DMS79 treated with DMSO at 0.1 percent for 48 hours (cell line): ENCODE measurements around the gene LIPC.

Experiments used
- DNase-seq: peaks from one replicate; lab custom pipeline; 2025; lab: John Stamatoyannopoulos, UW

LIPC gene

GRCh38 chr15:58554758-58555157 lies 123.0 kb downstream of the LIPC start:
- no peak for DNase-seq

DNA sequence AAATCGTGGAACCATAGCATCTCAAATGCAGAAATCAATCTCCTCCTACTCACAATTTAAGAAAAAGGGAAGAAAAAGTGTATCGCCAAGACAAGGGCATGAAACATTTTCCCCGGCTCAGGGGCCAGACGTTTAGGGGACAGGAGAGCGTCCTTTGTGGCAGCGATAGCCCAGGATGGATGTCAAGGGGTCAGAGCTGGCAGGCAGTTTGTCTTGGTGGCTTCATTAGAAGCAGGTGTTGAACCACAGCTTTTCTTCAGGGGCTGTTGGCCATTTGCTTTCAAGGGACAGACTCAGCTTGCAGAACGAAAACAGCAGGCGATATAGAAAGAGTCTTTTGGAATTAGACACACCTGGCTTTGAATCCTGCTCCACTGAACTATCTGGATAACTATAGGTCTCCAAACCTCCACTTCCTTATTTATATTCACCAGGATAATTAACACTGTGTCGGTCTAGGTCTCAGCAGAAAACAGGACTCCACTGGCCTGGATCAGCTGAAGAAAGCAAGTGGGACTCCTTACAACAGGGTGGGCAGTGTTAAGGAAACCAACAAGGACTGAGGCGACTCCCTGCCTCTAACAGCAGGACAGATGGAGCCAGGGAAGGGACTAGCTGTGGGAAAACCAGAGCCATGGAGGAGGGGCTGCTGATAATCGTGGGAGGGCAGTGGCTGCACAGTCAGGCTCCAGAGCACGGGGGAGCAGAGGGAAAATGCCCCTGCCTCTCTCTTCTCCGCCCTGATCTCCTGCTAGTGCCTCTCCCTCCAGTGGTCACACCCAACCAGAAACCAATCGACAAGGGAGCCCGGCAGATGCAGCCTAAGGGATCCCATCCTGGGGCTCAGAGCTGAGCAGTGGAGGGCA lies 123.6 kb downstream of the LIPC start:
- no peak for DNase-seq

- no peak for DNase-seq
Observed at GRCh38 chr15:58556028-58556361, 124.2 kb downstream of the LIPC start.

DNA sequence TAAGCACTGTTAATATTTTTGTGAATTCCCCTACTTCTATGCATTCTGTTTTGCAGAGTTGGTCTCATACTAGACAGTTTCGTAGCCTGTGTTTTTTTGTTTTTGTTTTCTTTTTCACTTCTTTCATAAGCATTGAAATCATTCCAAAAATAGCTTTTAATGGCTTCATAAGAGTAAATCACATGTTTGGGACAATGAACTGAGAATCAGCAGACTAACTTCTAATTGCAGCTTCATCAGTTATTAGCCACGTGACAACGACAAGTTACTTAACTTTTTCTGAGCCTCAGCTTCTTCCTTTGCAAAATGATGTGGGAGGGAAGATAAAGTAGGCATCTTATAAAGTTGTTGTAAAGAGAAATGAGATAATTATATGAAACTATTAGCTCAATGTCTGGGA lies 124.8 kb downstream of the LIPC start:
- no peak for DNase-seq

- DNase-seq = no peak
Observed at GRCh38 chr15:58558777-58559176, 127.0 kb downstream of the LIPC start.

DNA sequence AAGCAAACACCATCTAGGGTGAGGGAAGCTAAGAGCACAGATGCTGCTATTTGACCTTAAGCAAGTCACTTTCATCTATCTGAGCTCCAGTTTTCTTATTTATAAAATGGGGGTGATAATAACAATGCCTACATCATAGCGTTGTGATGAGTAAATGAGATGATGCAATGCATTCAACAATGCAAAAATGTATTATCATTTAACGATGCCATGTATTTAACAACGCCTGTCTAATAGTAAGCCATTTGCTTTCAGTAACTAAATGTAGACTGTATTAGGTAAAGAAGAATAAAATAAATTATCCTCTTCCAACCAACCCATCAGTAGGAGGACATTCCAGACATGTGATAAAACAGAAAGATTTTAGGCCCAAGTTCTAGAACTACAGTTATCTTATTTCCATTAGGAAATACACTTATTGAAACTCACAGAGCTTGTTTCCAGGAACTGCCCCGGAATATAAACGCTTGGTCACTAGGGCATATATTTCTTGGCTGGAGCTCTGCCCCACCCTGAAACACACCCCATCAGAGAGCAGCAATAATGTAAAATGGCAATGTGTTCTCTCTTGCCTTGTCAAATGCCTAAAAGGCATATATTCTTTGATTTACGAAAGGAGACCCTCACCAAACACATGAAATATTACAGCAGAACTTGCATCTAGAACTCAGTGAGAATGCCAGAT lies 128.3 kb downstream of the LIPC start:
- no peak for DNase-seq

DNA sequence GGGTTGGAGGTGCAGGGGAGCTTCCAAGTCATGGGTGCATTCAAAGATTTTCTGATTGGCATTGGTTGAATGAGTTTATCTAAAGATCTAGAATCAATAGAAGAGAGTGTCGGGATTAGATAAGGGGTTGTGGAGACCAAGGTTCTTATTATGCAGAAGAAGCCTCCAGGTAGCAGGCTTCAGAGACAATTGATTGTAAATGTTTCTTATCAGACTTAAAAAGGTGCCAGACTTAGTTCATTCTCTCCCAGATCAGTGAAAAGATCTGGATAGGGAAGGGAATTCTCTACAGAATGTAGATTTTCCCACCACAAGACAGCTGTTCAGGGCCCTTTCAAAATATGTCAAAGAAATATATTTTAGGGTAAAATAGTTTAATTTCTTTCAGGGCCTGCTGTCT lies 129.5 kb downstream of the LIPC start:
- DNase-seq = no peak

DNA sequence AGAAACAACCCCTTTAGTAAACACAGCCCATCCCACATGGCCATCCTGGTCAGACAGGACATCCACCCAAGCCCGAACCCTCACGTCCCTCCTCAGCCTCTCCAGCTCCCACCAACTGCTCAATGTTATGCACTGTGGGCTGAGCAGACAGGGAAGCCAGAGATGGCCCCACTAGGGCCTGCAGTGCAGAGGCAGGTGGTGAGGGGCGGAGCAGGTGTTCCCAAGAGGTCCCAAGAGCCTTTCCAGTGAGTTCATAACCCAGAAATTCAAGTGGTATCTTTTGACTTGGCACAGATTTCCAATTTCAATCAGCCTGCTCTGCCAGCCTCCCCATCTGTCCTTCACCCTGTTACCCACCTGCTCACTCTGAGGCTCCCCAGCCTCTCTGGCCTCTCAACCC lies 130.3 kb downstream of the LIPC start:
- peak; percentile 68 for DNase-seq

DNA sequence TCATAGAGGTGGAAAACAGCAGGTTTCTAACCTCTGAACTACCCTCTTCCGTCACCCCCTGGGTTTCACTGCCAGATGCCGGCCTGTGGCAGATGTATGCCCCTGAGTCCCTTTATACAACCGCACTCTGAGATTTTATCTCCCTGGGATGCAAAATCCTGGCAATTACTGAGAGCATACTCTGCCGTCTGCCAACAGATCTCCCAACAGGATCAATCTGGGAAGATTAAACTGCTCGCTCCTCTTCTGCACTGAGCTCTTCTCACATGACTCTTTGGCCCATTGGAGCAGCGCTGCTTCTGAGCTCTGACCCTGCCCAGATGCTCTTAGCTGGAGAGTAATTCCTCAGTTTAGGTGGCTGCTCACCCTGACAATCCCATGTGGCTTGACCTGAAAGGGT lies 133.2 kb downstream of the LIPC start:
- no peak for DNase-seq

DNA sequence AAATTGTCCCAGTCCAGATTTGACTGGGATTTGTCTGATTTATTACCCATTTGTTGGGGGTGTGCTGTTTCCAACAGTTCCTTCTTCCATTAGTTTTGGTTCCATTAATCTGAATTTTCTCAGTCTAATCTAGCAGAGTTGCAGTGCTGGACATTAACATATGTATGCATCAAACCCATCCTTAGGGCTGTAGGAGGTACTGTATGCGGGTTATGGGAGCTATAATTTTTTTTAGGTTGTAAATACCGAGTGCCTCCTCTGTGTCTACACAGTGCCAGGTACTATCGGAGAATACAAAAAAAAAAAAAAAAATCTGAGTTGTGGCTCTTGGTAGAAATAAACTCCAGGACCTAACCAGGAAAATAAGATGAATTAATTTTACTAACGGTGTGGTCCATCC lies 133.8 kb downstream of the LIPC start:
- DNase-seq = no peak

DNA sequence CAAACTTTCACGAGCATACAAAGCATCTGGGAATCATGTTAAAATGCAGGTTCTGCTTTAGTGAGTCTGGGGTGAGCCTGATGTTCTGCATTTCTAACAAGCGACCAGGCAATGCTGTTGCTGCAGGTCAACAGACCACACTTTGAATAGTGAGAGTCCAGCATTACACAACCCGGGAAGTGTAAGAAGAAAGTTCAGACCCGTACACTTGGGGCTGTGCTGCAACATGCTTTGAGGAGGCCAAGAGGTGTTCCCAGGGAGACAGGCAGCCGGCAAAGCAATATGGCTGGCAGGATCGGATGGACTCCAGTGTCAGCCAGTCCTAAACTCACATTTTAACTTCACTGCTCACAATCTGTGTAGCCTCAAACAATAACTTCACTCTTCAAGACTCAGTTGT lies 134.2 kb downstream of the LIPC start:
- no peak for DNase-seq

- DNase-seq = peak; percentile 67
Observed at GRCh38 chr15:58568157-58568571, 136.4 kb downstream of the LIPC start.

DNA sequence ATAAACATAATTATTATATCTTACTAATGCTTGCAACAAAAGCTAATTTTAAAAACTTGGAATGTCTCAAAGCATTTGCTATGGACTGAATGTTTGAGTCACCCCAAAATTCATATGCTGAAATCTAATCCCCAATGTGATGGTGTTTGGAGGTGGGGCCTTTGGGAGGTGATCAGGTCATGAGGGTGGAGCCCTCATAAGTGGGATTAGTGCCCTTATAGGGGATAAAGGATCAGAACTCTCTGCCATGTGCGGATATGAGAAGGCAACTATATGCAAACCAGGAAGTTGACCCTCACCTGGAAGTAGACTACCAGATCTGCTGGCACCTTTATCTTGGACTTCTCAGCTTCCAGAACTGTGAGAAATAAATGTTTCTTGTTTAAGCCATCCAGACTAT lies 137.7 kb downstream of the LIPC start:
- no peak for DNase-seq

DNA sequence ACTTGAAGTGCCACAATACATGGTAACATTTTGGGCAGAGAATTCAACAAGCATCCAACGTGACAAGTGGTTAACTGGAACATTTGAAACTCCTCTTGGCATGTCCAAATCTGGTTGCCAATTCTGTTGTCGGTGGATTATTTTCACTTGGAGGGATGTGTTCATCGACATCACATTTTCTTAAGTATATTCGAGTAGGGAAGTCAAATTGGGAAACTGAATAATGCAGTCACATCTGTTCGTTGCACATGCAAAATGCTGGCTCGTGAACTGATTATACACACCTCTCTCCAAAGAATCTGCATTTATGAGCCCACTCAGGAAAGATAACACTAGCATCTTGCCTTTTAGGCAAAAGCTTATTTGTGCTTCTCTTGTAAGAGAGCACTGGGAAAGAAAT lies 139.7 kb downstream of the LIPC start:
- DNase-seq = no peak

DNA sequence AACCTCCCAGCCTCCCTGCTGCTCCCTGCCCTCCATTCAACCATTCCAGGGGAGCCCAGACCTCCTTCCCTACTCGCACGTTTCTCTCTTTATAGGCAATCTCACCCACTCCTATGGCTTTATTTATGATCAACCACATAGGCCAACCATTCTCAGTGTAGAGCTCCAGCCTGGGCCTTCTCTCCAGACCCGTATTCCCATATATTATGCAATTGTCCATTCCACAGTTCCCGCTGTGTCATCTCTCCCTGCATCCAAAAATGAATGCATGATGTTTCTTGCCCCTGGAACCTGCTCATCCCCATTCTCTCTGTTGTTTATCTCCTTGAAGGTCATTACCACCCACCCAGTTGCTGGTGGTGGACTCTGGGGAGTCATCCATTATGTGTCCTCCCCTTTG lies 140.7 kb downstream of the LIPC start:
- no peak for DNase-seq

DNA sequence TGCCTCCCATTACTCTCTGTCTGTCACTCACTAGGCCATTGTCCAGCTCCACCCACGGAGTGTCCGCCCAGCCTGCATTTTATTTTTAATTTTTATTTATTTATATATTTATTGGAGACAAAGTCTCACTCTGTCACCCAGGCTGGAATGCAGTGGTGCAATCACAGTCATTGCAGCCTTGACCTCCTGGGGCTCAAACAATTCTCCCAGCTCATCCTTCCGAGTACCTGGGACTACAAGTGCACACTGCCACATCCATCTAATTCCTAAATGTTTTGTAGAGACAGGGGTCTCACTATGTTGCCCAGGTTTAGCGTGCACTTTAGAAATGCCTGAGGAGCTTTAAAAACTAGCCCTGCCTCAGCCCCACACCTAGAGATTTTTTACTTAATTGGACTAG lies 141.5 kb downstream of the LIPC start:
- no peak for DNase-seq

- no peak for DNase-seq
Observed at GRCh38 chr15:58574631-58575030, 142.8 kb downstream of the LIPC start.

DNA sequence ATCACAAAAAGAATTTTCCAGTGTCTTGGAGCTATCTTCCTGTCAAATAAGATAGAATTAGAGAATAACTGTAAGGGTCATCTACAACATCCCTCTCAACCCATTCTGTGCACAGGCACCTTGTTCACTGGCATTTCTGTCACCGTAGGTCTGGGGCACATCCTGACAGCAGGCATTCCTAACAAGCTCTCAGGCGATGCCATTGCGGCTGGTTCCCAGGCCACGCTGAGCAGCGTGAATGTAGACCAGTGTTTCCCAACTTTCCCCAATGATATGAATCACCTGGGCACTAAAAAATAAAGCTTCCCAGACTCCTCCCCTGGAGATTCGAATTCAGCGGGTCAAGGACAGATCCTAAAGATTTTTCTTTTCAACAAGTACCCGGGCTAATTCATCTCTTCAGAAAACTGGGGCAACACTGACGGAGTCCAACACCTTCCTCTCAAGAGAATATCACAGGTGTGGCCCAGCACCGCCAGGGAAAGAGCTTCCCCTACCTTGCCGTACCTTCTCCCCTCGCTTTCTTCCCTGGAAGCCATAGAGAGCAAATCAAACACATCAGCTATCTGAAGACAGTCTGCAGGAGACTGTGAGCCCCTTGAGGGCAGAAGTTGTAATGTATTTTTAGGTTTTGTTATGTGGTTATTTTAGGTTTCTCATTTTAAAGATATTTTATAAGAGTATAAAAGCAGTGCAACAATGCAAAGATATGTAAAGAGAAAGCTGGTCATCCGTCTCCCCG lies 143.4 kb downstream of the LIPC start:
- no peak for DNase-seq

- no peak for DNase-seq
Observed at GRCh38 chr15:58576657-58577056, 144.9 kb downstream of the LIPC start.

DNA sequence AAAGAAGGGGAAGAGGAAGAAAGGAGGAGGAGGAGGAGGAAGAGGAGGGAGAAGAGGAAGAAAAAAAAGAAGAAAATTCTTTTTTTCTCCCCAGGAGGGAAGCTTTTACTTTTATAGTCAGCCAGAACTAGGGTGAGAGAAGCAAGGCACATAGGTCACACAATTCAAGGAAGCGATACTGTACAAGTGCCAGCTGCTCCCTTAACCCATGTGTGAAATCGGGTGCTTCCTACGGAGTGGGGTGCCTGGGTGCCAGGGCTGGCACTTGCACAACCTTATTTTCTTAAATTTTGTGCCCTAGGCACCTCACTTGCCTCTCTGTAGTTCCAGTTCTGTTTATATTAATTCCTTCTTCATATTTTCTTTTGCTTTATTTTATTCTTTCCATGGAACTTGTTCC lies 150.4 kb downstream of the LIPC start:
- DNase-seq = no peak

- no peak for DNase-seq
Observed at GRCh38 chr15:58583171-58583908, 151.5 kb downstream of the LIPC start.

DNA sequence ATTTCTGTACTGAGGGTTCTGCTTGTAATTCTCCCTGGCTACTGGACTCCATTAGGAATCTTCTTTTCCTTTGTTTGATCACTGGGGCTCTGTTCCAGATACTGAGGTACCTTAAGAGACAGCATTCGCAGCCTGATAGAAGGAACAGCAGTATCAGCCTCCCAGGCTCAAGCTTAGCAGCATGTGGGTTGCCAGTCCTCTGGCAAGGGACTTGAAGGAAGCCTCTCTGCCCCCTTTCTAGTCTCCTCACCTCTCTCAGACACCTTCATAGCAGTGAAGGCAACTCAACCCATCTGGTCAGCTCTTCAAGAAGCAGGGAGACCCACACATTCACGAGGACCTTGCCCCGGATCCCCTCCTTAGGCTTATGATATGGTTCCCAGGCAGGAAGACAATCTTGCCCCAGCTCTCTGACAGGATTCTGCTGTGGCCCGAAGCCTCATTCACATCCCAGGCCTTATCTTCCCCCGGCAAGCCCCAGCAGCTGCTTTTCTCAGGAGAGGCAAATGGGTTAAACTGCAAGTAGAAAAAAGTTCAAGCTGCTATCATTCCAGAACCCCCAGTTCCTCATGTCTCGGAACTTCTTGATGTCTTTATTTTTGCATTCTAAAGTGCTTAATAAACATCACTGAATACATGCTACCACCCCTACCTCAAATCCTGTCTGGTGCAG lies 153.1 kb downstream of the LIPC start:
- no peak for DNase-seq
